Hematopoietic multipotent progenitor cell treated with erythropoietin and hydrocortisone succinate and interleukin-3 and kit ligand, for 17 days (in vitro differentiated cells): ENCODE data around the gene PRAC2.

Experiments used
- DNase-seq: peaks from one replicate; pipeline ENCODE4 v3.0.0-alpha.2; 2015; ENCODE audit warnings: low spot score

The PRAC2 gene

DNA sequence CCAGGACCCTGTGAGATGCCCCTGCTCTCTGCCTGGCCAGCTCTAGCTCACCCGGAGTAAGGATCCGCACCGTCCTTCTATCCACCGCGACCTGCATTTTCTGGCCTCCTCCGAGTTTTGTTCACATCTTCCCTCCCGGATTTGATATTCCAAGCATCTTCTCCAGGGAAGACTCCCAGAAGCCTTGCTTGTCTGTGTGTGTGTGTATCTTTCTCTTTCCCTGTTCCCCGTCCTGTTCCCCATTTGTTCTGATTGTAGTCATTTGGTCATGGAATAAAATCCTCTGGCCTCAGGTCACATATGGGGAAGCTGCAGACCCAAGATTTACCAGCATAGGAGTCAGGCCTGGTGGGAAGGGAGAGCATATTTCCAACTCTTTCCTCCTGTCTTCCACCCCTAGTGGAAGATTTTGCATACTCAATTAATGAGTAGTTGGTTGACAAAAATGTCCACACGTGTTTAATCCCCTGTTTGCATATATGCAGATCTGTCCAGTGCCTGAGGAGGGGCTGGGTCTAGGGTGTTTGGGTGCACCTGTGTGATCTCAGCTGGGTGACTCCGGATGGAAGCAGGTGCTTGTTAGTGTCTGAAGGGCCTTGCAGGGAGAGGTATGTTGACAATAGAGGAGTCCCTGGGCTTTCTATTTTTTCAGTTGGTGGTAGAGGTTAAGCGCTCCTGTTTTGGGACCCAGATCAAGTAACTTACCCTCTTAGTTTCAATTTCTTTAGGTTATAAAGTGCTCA is 2.5 kb upstream of the PRAC2 start:
- DNase-seq, result no peak

- no peak for DNase-seq
Observed at GRCh38 chr17:48721009-48721402, 2.0 kb upstream of the PRAC2 start.

GRCh38 chr17:48722201-48722907 is 631 bp upstream of the PRAC2 start, which contains the start of gene PRAC1:
PRAC1 (minus strand) TSS chr17:48722518; CDS start chr17:48722392, 126 bp downstream.
- DNase-seq, result no peak

DNA sequence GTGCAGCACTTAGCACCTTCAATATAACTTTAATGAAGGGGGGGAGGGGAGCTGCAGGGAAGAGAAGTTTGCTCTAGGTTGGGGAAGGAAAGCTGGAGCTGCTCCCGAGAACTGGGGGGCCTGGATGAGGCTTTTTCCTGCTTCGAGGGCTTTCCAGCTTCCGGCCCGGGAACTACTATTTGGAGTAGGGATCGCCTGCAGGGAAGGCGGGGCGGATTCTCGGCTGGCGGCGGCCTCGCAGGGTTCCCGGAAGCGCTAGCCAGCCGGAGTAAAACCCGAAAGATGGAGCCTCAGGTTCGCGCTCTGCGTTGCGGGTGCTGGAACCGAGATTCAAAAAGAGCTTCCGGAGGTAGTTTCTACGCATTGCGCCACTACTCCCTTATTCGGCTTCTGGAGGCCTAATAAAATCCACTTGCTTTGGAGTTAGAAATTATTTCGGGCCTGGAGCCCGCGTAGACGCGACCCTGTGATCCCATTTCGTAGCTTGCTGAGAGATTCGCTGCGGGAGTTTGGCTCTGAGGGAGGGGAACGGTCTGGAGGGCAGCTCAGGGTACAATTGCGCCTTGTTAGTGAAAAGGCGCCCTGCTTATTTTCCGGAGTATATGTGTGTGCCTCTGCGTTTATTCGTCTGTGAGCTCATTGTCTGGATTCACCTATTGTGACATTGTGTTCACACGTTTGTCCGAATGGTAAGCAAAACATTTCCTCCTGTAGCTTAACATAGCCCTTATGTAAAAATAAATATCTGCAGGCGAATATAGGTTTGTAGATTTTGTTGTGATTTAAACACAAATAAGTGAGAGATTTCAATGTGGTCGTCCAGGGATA is 652 bp downstream of the PRAC2 start:
- DNase-seq, result no peak

GRCh38 chr17:48724251-48725003 is 1.4 kb downstream of the PRAC2 start:
- peak; percentile 42 for DNase-seq

- DNase-seq, result no peak
Observed at GRCh38 chr17:48725004-48725287, 2.0 kb downstream of the PRAC2 start.

GRCh38 chr17:48725288-48726064 is 2.5 kb downstream of the PRAC2 start:
- DNase-seq, result no peak

DNA sequence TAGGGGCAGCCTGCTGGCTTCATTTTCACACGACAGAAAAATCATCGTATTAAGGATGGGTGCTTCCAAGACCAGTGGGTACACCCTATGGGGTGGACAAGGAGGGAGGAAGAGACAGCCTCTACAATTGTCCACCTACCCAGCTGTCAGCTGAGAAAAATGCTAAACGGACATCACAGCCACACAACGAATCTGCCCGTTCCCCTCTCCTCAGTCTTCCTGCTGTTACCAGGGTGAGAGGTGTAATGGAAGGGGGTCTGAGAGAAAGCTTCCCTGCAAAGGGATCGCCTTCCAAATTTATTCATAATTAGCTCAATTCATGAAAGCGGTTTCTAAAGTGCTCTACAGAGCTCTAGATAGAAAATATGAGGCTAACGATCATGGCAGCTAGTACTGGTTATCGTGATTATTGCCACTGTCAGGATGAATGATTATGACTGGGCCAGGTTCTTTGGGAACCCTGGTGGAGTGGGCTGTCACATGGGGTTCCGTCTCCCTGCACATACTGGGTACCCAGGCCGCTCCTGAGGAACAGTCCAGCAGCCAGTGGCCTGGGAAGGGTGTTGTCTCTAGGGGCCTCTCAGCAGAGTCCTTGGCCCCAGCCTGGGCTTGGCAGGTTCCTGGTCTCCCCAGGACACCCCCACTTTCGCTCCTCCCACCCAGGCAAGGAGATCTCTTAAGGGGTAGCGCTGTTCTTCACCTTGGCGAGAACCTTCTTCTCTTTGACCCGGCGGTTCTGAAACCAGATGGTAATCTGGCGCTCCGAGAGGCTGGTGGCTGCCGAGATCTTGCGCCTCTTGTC is 3.3 kb downstream of the PRAC2 start:
- no peak for DNase-seq

- DNase-seq, result no peak
Observed at GRCh38 chr17:48726916-48727286, 3.9 kb downstream of the PRAC2 start.

DNA sequence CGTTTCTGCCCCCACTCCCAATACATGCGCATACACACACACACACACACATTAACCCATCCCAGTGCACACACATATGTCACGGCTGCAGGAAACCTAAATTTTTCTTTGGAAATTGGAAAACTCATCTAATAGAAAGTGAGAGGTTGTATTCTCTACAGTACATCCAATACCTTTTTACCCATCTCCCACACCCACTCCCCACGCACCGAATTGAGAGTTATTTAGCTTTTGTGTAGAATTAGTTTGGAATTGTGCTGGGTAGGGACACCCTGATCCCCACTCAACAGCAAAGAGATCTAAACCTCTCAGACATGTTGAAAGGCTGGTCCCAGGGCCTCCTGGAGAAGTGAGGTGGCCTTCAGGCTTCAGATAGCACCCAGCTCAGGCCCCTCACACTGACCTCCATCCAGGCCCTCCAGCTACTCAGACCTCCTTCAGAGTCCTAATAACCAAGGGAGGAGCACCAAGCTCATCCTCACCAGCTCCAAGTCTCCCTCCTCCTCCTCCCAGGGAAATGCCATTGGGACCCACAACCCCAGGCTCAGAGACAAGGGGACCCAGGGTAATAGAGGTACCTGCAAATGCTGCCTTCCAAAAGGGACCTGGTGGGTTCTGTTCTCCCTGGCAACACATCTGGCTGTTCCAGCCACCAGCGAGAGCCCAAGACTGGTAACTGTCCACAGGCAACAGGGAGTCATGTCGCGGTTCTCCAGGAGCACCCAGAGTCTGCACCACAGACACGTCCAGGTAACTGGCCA is 4.6 kb downstream of the PRAC2 start:
- DNase-seq, result no peak

- no peak for DNase-seq
Observed at GRCh38 chr17:48728232-48729231, 5.5 kb downstream of the PRAC2 start, which contains the start of gene HOXB13. HOXB13 (minus strand) TSS chr17:48728750; CDS start chr17:48728593, 157 bp downstream.

DNA sequence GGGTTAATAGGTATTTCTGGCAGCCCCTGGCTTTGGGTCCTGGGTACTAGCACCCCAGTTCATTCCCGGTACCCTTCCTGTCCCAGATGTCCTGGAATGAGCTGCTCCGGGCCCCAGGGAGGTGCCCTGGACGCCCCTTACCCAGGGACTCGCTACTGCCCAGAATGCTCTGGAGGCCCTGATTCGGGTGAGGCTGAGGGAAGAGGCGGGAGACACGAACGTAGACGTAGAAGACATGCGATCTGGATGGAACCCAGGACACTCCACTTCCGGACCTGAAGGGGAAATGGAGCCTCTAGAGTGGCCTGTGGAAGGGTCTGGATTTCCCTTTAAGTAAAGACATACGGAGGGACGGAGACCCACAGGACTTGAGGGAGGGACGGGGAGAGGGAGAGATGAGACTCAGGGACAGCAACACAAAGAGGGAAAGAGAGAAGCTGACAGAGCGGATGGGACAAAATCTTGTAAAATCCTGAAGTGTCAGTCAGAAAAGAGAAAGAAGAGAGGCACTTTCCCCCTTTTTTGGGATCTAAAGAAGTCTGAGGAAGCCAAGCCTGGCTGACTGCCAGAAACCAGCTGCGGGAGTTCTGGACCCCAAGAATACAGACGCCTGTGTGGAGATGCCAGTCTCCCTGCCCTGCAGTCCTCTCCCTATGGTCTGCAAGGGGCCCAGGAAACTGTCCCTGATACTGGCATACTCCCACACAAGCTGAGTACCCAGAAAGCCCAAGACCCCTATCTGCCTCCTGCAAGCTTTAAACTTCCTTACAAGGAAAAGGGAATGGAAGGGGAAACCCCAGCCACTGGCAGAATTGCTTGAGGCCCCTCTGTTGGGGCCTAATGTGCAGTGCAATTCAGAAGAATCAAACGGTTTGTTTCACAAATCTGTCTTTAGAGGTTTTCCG is 6.6 kb downstream of the PRAC2 start:
- DNase-seq, result no peak

GRCh38 chr17:48730240-48730550 is 7.2 kb downstream of the PRAC2 start:
- DNase-seq, result no peak

- no peak for DNase-seq
Observed at GRCh38 chr17:48731355-48731754, 8.4 kb downstream of the PRAC2 start.

- no peak for DNase-seq
Observed at GRCh38 chr17:48732688-48733629, 10.0 kb downstream of the PRAC2 start.

DNA sequence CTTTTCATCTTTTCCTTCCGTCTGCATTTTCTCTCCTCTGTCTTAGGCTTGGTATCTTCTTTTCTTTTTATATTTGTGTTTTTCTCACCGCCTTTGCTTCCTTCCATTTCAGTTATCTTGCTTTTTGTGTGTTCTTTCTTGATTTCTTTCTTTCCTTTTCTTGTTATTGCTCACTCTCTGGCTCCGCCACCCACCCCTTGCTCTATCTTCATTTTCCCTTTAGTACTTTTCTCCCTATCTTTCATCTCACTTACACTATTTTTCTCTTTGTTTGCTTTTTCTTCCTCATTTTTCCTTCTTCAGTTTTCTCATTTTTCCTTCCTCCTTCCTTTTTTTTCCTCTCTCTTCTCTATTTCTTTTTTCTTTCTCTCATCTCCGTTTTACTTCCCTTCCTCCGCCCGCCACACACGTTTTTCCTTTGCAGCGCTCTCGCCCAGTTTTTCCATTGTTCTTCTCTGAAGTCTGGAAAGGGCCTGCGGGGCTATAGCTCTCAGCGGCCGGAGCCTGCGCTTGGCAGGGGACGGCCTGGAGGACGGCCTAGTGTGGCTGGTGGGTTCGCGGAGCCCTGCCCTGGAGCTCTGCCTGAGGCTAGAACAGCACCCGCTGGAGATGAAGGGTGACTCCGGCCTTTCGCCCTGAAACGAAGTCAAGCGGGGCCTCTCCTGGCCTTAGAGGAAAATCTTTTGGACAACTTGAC is 10.8 kb downstream of the PRAC2 start:
- DNase-seq, result no peak
